ENCODE data around the gene SNCAIP.
"Not testable (repeated sequence)": the region's sequence is repeated elsewhere in the genome, so short reads cannot be mapped to it uniquely, and the experiment has no call there.

Gene SNCAIP

GRCh38 chr5:122362361-122362760 is 50.3 kb downstream of the SNCAIP start:
- no peak for FAIRE-seq

GRCh38 chr5:122363623-122364022 is 51.6 kb downstream of the SNCAIP start:
- FAIRE-seq = no peak

- FAIRE-seq = no peak
Measured at GRCh38 chr5:122366501-122366900, 54.5 kb downstream of the SNCAIP start.

GRCh38 chr5:122367456-122367855 is 55.4 kb downstream of the SNCAIP start:
- FAIRE-seq = no peak

GRCh38 chr5:122368510-122369251 is 56.6 kb downstream of the SNCAIP start:
- no peak for FAIRE-seq

GRCh38 chr5:122369253-122369815 is 57.3 kb downstream of the SNCAIP start:
- no peak for FAIRE-seq

- no peak for FAIRE-seq
Measured at GRCh38 chr5:122371511-122372151, 59.6 kb downstream of the SNCAIP start.

- no peak for FAIRE-seq
Measured at GRCh38 chr5:122374110-122374509, 62.1 kb downstream of the SNCAIP start.

- no peak for FAIRE-seq
Measured at GRCh38 chr5:122375801-122376200, 63.8 kb downstream of the SNCAIP start.

GRCh38 chr5:122376250-122376649 is 64.2 kb downstream of the SNCAIP start:
- FAIRE-seq = no peak

- FAIRE-seq = no peak
Measured at GRCh38 chr5:122377026-122377425, 65.0 kb downstream of the SNCAIP start.

- not testable (repeated sequence) for FAIRE-seq
Measured at GRCh38 chr5:122382938-122383337, 70.9 kb downstream of the SNCAIP start.

- no peak for FAIRE-seq
Measured at GRCh38 chr5:122384739-122385235, 72.8 kb downstream of the SNCAIP start.

- FAIRE-seq = no peak
Measured at GRCh38 chr5:122385286-122385685, 73.2 kb downstream of the SNCAIP start.

GRCh38 chr5:122385808-122386207 is 73.8 kb downstream of the SNCAIP start:
- no peak for FAIRE-seq

GRCh38 chr5:122390154-122390553 is 78.1 kb downstream of the SNCAIP start:
- no peak for FAIRE-seq

- FAIRE-seq = no peak
Measured at GRCh38 chr5:122390694-122391093, 78.7 kb downstream of the SNCAIP start.

GRCh38 chr5:122391621-122392020 is 79.6 kb downstream of the SNCAIP start:
- FAIRE-seq = no peak

- no peak for FAIRE-seq
Measured at GRCh38 chr5:122392224-122392623, 80.2 kb downstream of the SNCAIP start.

- no peak for FAIRE-seq
Measured at GRCh38 chr5:122392824-122393223, 80.8 kb downstream of the SNCAIP start.

GRCh38 chr5:122394284-122394930 is 82.4 kb downstream of the SNCAIP start:
- no peak for FAIRE-seq

GRCh38 chr5:122398016-122398415 is 86.0 kb downstream of the SNCAIP start:
- FAIRE-seq = no peak

GRCh38 chr5:122400341-122400740 is 88.3 kb downstream of the SNCAIP start:
- FAIRE-seq = no peak

- no peak for FAIRE-seq
Measured at GRCh38 chr5:122400938-122401337, 88.9 kb downstream of the SNCAIP start.

Data from A204.1 (cell line).